Esophagus squamous epithelium (tissue), 4 donors: Measurements from ENCODE around the gene SLC16A11.

Experiments
- CTCF ChIP-seq, 6 experiments: fragments of 450-650 bp in 4 of 6; fragments of 200-600 bp in 2 of 6; sonication (generic) in 2 of 6; IDR thresholded peaks; one replicate each; pipeline ENCODE4 v1.5.1; 2016 to 2019; ENCODE audit warnings: antibody characterized with exemption in 6 of 6, mild to moderate bottlenecking in 4 of 6, moderate library complexity in 4 of 6
- POLR2A ChIP-seq, 4 donors: fragments of 450-650 bp; IDR thresholded peaks; one replicate each; pipeline ENCODE4 v1.6.1; 2017; ENCODE audit warnings: antibody characterized with exemption in 4 of 4, mild to moderate bottlenecking in 4 of 4, moderate library complexity in 3 of 4

GRCh38 chr17:7079581-7080455 lies 35.9 kb upstream of the SLC16A11 start, which contains the start of gene CLEC10A:
- TF ChIP-seq CTCF (IDR thresholded peaks at IDR 0.05) (no peak), POLR2A (IDR thresholded peaks at IDR 0.05) (no peak)
